ENCODE data around the gene MAPK6.
"Not testable (repeated sequence)": the region's sequence is repeated elsewhere in the genome, so short reads cannot be mapped to it uniquely, and the experiment has no call there.

The MAPK6 gene

GRCh38 chr15:52080706-52081392 lies 61.8 kb downstream of the MAPK6 start:
- in situ Hi-C loops (cut with HindIII; ENCODE audit: low sequenced_read_pairs), result no loop called here
- TF ChIP-seq CTCF (IDR thresholded peaks at IDR 0.05; ENCODE audit: low read depth, low read length, missing control alignments), result no peak
- DNase-seq (ENCODE audit: low read depth), result no peak
- H3K4me3 ChIP-seq (ENCODE audit: low read depth, low read length), result no peak overlapping the region

DNA sequence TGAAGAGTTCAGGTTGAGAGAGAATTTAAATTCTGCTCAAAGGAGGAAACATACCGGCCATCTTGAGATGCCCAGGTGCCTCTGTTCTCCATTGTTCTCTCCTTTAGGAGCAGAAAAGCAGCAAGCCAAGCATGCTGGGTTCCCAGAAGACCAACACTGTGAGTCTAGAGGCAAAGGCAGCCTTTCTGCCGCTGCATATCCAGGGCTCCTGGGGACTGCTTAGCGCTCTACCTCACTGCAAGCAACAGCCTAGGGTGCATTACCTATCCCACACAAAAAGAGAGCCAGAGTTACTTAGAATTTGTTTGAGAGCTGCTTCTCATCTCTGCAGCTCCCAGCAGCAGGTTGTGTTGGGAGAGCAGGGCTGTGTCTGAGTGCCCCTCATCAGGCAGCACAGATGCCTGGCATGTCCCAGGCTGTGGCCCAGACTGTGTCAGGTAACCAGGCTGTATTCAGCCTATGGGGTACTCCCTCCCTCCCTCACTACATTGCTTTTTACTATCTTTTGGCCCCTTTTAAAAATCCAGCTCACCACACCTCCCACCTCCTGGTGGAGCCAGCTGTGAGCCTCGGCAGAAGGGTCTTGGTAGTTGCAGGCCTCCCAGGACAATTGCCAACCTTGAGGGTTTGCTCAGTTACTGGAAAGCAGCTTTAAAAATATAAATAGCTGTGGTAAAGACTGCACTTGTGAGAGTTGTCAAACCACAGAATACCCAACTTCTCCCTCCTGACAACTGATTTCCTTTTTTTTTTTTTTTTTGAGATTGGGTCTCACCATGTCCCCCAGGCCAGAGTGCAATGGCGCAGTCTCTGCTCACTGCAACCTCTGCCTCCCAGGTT lies 63.4 kb downstream of the MAPK6 start:
- peak; percentile 90 for DNase-seq (ENCODE audit: low read depth)
- in situ Hi-C loops (cut with HindIII; ENCODE audit: low sequenced_read_pairs), result no loop called here
- peak; percentile 23 for TF ChIP-seq CTCF (IDR thresholded peaks at IDR 0.05; ENCODE audit: low read depth, low read length, missing control alignments)
- H3K4me3 ChIP-seq (ENCODE audit: low read depth, low read length), result no peak overlapping the region

DNA sequence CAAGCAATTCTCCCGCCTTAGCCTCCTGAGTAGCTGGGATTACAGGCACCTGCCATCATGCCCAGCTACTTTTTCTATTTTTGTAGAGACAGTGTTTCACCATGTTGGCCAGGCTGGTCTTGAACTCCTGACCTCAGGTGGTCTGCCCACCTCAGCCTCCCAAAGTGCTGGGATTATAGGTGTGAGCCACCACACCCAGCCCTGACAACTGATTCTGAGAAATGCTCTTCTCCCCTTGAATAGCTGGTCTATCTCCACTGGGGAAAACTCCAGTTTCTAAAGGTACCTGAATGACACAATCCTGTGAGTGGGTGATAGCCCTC lies 64.0 kb downstream of the MAPK6 start:
- in situ Hi-C loops (cut with HindIII; ENCODE audit: low sequenced_read_pairs); H3K4me3 ChIP-seq (ENCODE audit: low read depth, low read length); DNase-seq (ENCODE audit: low read depth): not testable (repeated sequence)

- no peak for DNase-seq (ENCODE audit: low read depth)
- H3K4me3 ChIP-seq (ENCODE audit: low read depth, low read length), result no peak overlapping the region
- in situ Hi-C loops (cut with HindIII; ENCODE audit: low sequenced_read_pairs), result no loop called here
- no peak for TF ChIP-seq CTCF (IDR thresholded peaks at IDR 0.05; ENCODE audit: low read depth, low read length, missing control alignments)
These were observed 64.6 kb downstream of the MAPK6 start for GRCh38 chr15:52083603-52084002.

DNA sequence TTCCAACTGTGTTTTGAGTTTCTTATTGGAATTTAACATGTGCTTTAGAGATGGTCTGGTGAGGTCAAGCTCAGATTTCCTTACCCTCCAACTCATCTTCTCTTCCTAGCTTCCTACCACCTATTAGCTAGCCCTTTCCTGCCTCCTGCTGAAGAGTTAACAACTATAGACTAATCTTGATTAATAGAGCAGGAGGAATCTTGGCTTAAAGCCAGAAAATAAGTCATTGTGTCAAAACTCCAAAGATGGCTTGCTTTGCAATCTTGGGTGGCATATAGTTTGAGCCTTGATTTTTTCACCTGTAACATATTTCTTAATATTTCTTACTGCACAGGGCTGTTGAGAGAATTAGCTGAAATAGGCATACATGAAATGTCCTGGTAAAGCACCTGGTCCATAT lies 66.3 kb downstream of the MAPK6 start:
- in situ Hi-C loops (cut with HindIII; ENCODE audit: low sequenced_read_pairs), result no loop called here
- DNase-seq (ENCODE audit: low read depth), result no peak
- no peak for TF ChIP-seq CTCF (IDR thresholded peaks at IDR 0.05; ENCODE audit: low read depth, low read length, missing control alignments)
- no peak overlapping the region for H3K4me3 ChIP-seq (ENCODE audit: low read depth, low read length)

- no peak for DNase-seq (ENCODE audit: low read depth)
- no peak for TF ChIP-seq CTCF (IDR thresholded peaks at IDR 0.05; ENCODE audit: low read depth, low read length, missing control alignments)
- no peak overlapping the region for H3K4me3 ChIP-seq (ENCODE audit: low read depth, low read length)
- in situ Hi-C loops (cut with HindIII; ENCODE audit: low sequenced_read_pairs), result no loop called here
These were observed 67.2 kb downstream of the MAPK6 start for GRCh38 chr15:52086011-52086786.

Measured in astrocyte of the cerebellum (primary cell).